Activated T-cell treated with anti-CD3 and anti-CD28 coated beads, Interleukin-2, amount 50 U/mL, for 4 hours (primary cell): ENCODE measurements around the gene DNAJA1. TPM values are rescaled to one million over a fixed set of nuclear protein-coding genes. Genes with fewer than 3 reads are reported as not detected.
"Not testable (repeated sequence)": the region's sequence is repeated elsewhere in the genome, so short reads cannot be mapped to it uniquely, and the experiment has no call there.

Experiments used
- ATAC-seq, 2 donors: fragments of 200-7000 bp; cut with Tn5 transposase; one replicate each; pipeline ENCODE4 v1.10.0; 2021
- DNase-seq: peaks from one replicate; pipeline ENCODE4 v3.0.0-alpha.2; 2020
- H3K27me3 Mint-ChIP-seq: one replicate; pipeline ENCODE4 v1.8.0; 2021; ENCODE audit warnings: low read depth, mixed read lengths
- H3K36me3 Mint-ChIP-seq: one replicate; pipeline ENCODE4 v1.8.0; 2022; ENCODE audit warnings: mixed read lengths; ENCODE audit not compliant: insufficient read depth
- H3K4me1 Mint-ChIP-seq: one replicate; pipeline ENCODE4 v1.8.0; 2021; ENCODE audit warnings: low read depth, mixed read lengths
- H3K4me3 Mint-ChIP-seq: one replicate; pipeline ENCODE4 v1.8.0; 2021; ENCODE audit warnings: mild to moderate bottlenecking, moderate library complexity, mixed read lengths
- H3K9me3 Mint-ChIP-seq: one replicate; pipeline ENCODE4 v1.8.0; 2021; ENCODE audit warnings: mixed read lengths
- total RNA-seq, 3 donors: library from RNA; stranded (reverse); gene quantifications; one replicate each; pipeline ENCODE4 v1.2.1, GENCODE V29; 2021

The DNAJA1 gene
- total RNA-seq, 3 donors from 2014 or later, result 304 to 321 (median 315) TPM

GRCh38 chr9:33082128-33082527 lies 57.1 kb downstream of the DNAJA1 start:
- ATAC-seq (no peak), DNase-seq (no peak)
- H3K36me3 Mint-ChIP-seq, result no peaks in the 10 kb centered on the region
- no peaks in the 10 kb centered on the region for H3K27me3 Mint-ChIP-seq
- H3K9me3 Mint-ChIP-seq, result no peaks in the 10 kb centered on the region
- peak overlapping the region; percentile 51 for H3K4me3 Mint-ChIP-seq
- H3K4me1 Mint-ChIP-seq, result peaks cover 32% of the 10 kb centered on the region

- DNase-seq (no peak), ATAC-seq (no peak)
- Mint-ChIP-seq H3K4me1 (peaks cover 30% of the 10 kb centered on the region), H3K9me3 (no peaks in the 10 kb centered on the region), H3K4me3 (peak overlapping the region; percentile 51), H3K36me3 (no peaks in the 10 kb centered on the region), H3K27me3 (no peaks in the 10 kb centered on the region)
These were observed 57.7 kb downstream of the DNAJA1 start for GRCh38 chr9:33082538-33083326.

GRCh38 chr9:33085672-33086071 lies 60.6 kb downstream of the DNAJA1 start:
- ATAC-seq, DNase-seq, H3K27me3 Mint-ChIP-seq, H3K9me3 Mint-ChIP-seq, H3K4me3 Mint-ChIP-seq, H3K36me3 Mint-ChIP-seq: not testable (repeated sequence)
- H3K4me1 Mint-ChIP-seq, result peaks cover 25% of the 10 kb centered on the region

Other genes with a start within 250 kb of the DNAJA1 start
- gene TMEM215, start 241.7 kb upstream of the DNAJA1 start, total RNA-seq, result not detected
- gene APTX, start 23.6 kb upstream of the DNAJA1 start, total RNA-seq, result 10 to 100 TPM; 54.1 to 60.3 (median 55.3) TPM
- gene SMU1, start 51.4 kb downstream of the DNAJA1 start, total RNA-seq, result 10 to 100 TPM; 31.0 to 33.9 (median 32.3) TPM
- gene B4GALT1, start 142.1 kb downstream of the DNAJA1 start, total RNA-seq, result 10 to 100 TPM; 30.2 to 43.4 (median 32.0) TPM
- gene SPINK4, start 214.9 kb downstream of the DNAJA1 start, total RNA-seq, result not detected
- 100 to 1,000 TPM; 115 to 133 (median 117) TPM for gene BAG1, start 239.4 kb downstream of the DNAJA1 start, total RNA-seq
- gene CHMP5, start 239.8 kb downstream of the DNAJA1 start, total RNA-seq, result 10 to 100 TPM; 45.0 to 59.5 (median 46.8) TPM